Measurements from ENCODE around the gene NAGLU. TPM values are rescaled to one million over a fixed set of nuclear protein-coding genes. Genes with fewer than 3 reads are reported as not detected.
A peak's percentile ranks its signal among the peaks of the same experiment; 100 is the strongest.

NAGLU gene
- total and polyA plus RNA-seq, 2 of the 13 experiments (the other 11 are each of a cell fraction or from before 2014, with no cell fraction given), result 28.2 to 40.1 TPM

DNA sequence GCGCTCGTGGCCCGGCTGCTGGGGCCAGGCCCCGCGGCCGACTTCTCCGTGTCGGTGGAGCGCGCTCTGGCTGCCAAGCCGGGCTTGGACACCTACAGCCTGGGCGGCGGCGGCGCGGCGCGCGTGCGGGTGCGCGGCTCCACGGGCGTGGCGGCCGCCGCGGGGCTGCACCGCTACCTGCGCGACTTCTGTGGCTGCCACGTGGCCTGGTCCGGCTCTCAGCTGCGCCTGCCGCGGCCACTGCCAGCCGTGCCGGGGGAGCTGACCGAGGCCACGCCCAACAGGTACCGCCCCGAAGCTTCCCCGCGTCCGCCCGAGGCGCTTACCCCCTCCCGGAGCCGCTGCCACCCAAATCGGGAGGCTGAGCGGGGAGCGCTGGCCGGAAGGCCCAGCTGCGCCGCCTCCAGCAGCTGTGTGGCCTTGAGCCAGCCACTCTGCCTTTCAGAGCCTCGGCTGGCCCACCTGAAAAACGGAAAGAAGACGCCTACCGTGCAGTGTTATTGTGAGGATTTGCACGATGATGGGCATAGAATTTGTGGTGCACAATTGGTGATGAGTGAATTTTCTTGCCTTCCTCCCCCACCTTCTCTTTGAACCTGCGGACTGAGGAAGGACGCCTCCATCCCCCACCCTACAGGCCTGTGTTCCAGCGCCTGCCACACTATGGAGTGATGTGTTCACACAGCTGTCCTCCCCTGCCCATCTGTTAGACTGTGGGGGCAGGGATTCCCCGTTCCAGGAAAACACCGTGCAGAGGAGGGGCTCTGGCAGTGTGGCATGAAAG is 523 bp downstream of the NAGLU start (continued):
- TF ChIP-seq ZBTB20 (CRISPR knock-in tag; IDR thresholded peaks at IDR 0.05; ENCODE audit: borderline replicate concordance, low read depth) (0 out of 2 replicates have a peak, but pooled peaks have one; percentile 38), YEATS2 (CRISPR knock-in tag; IDR thresholded peaks at IDR 0.05; ENCODE audit: borderline replicate concordance) (peak; percentile 74; the same call in 1 of the 2 replicates), ZC3H4 (CRISPR knock-in tag; IDR thresholded peaks at IDR 0.05; ENCODE audit: borderline replicate concordance) (no peak), ZNF589 (CRISPR knock-in tag; conservative IDR thresholded peaks at IDR 0.05) (peak; percentile 59; the same call in 1 of the 2 replicates), ZNF337 (CRISPR knock-in tag; IDR thresholded peaks at IDR 0.05; ENCODE audit: borderline replicate concordance, low read depth) (peak; percentile 64; the same call in 1 of the 2 replicates), ZNF251 (CRISPR knock-in tag; IDR thresholded peaks at IDR 0.05) (no peak), BHLHE40 (IDR thresholded peaks at IDR 0.05; ENCODE audit: low read length) (no peak; the same call in 1 of the 2 replicates), ZNF710 (CRISPR knock-in tag; IDR thresholded peaks at IDR 0.05; ENCODE audit: borderline replicate concordance) (peak; percentile 53; the same call in 1 of the 2 replicates), ATF7 (IDR thresholded peaks at IDR 0.05) (no peak), ATF7 (CRISPR knock-in tag; IDR thresholded peaks at IDR 0.05) (no peak), ESRRA (CRISPR knock-in tag; IDR thresholded peaks at IDR 0.05; ENCODE audit: low read depth) (peak; percentile 29; the same call in 1 of the 2 replicates), ZNF605 (CRISPR knock-in tag; IDR thresholded peaks at IDR 0.05) (peak; percentile 96), ZFP36L1 (CRISPR knock-in tag; IDR thresholded peaks at IDR 0.05) (no peak; the same call in 1 of the 2 replicates), ZNF383 (CRISPR knock-in tag; IDR thresholded peaks at IDR 0.05; ENCODE audit: borderline replicate concordance) (no peak), SP1 (IDR thresholded peaks at IDR 0.05) (no peak), SP1 (CRISPR knock-in tag; IDR thresholded peaks at IDR 0.05) (peak; percentile 70), ZNF772 (CRISPR knock-in tag; IDR thresholded peaks at IDR 0.05) (peak; percentile 89), HCFC1 (IDR thresholded peaks at IDR 0.05; ENCODE audit: low read depth, low read length) (no peak), NR0B2 (CRISPR knock-in tag; IDR thresholded peaks at IDR 0.05) (peak; percentile 28; the same call in 1 of the 2 replicates), MEIS1 (CRISPR knock-in tag; IDR thresholded peaks at IDR 0.05; ENCODE audit: borderline replicate concordance) (no peak; the same call in 1 of the 2 replicates), ZBTB14 (CRISPR knock-in tag; IDR thresholded peaks at IDR 0.05) (no peak), FOXA1 (IDR thresholded peaks at IDR 0.05) (no peak), FOXA1 (CRISPR knock-in tag; IDR thresholded peaks at IDR 0.05) (peak; percentile 31), TAF15 (IDR thresholded peaks at IDR 0.05; ENCODE audit: low read depth, low read length, poor library complexity, severe bottlenecking) (peak; percentile 27), EHMT2 (IDR thresholded peaks at IDR 0.05; ENCODE audit: borderline replicate concordance, low read depth, low read length) (no peak)
- TF ChIP-seq, protein P1, sequence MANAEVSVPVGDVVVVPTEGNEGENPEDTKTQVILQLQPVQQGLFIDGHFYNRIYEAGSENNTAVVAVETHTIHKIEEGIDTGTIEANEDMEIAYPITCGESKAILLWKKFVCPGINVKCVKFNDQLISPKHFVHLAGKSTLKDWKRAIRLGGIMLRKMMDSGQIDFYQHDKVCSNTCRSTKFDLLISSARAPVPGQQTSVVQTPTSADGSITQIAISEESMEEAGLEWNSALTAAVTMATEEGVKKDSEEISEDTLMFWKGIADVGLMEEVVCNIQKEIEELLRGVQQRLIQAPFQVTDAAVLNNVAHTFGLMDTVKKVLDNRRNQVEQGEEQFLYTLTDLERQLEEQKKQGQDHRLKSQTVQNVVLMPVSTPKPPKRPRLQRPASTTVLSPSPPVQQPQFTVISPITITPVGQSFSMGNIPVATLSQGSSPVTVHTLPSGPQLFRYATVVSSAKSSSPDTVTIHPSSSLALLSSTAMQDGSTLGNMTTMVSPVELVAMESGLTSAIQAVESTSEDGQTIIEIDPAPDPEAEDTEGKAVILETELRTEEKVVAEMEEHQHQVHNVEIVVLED (CRISPR knock-in tag; IDR thresholded peaks at IDR 0.05; ENCODE audit: borderline replicate concordance), result peak; percentile 70

Data from HepG2 (cell line).